Keratinocyte (primary cell): ENCODE data around the gene CSMD2. TPM values are rescaled to one million over a fixed set of nuclear protein-coding genes. Genes with fewer than 3 reads are reported as not detected.

Experiments used
- DNase-seq: peaks from one replicate; pipeline ENCODE4 v3.0.0-alpha.2; 2011; ENCODE audit warnings: low read depth, missing footprints, low spot score
- FAIRE-seq: peaks from 2 replicates; lab custom pipeline; 2011; peaks lifted over from hg19 to GRCh38; lab: Jason Lieb, UNC
- H2AFZ ChIP-seq: 2 replicates; pipeline ENCODE4 v1.6.0; 2012; ENCODE audit warnings: low read length, control low read depth, inconsistent platforms; ENCODE audit not compliant: control insufficient read depth
- H3K27ac ChIP-seq: 2 replicates; pipeline ENCODE4 v1.5.1; 2011; ENCODE audit warnings: low read length; ENCODE audit not compliant: control insufficient read depth, insufficient read depth
- H3K27me3 ChIP-seq: 3 replicates; pipeline ENCODE4 v1.6.0; 2011; ENCODE audit warnings: low read length; ENCODE audit not compliant: control insufficient read depth, insufficient read depth; ENCODE audit errors: extremely low read depth
- H3K36me3 ChIP-seq, 2 experiments: 2 replicates in 1 of 2; 3 replicates in 1 of 2; pipeline ENCODE4 v1.5.1; 2011; ENCODE audit warnings: low read length in 2 of 2, mild to moderate bottlenecking in 1 of 2; ENCODE audit not compliant: control insufficient read depth in 2 of 2, insufficient read depth in 2 of 2; ENCODE audit errors: extremely low read depth in 1 of 2
- H3K4me1 ChIP-seq: 3 replicates; pipeline ENCODE4 v1.5.1; 2011; ENCODE audit warnings: low read length; ENCODE audit not compliant: control insufficient read depth, insufficient read depth; ENCODE audit errors: extremely low read depth
- H3K4me2 ChIP-seq: 3 replicates; pipeline ENCODE4 v1.6.0; 2011; ENCODE audit warnings: low read depth, low read length; ENCODE audit not compliant: control insufficient read depth, insufficient read depth; ENCODE audit errors: extremely low read depth
- H3K4me3 ChIP-seq, 3 experiments: fragments of 200-600 bp in 1 of 3; sonication (generic) in 1 of 3; 2 replicates in 2 of 3; 3 replicates in 1 of 3; pipeline ENCODE4 v1.5.1; 2011 to 2016; ENCODE audit warnings: low read length in 3 of 3, mild to moderate bottlenecking in 3 of 3, control low read depth in 2 of 3, inconsistent platforms in 1 of 3, low read depth in 1 of 3, mixed read lengths in 1 of 3, mixed run types in 1 of 3, moderate library complexity in 1 of 3; ENCODE audit not compliant: control insufficient read depth in 2 of 3, insufficient read depth in 2 of 3; ENCODE audit errors: extremely low read depth in 1 of 3
- H3K79me2 ChIP-seq: 2 replicates; pipeline ENCODE4 v1.6.0; 2012; ENCODE audit warnings: low read length; ENCODE audit not compliant: control insufficient read depth, insufficient read depth
- H3K9ac ChIP-seq: 3 replicates; pipeline ENCODE4 v1.6.0; 2011; ENCODE audit warnings: low read length; ENCODE audit not compliant: control insufficient read depth, insufficient read depth; ENCODE audit errors: extremely low read depth
- H3K9me1 ChIP-seq: 3 replicates; pipeline ENCODE4 v1.6.0; 2011; ENCODE audit warnings: low read length; ENCODE audit not compliant: control insufficient read depth, insufficient read depth; ENCODE audit errors: extremely low read depth
- H3K9me3 ChIP-seq: 2 replicates; pipeline ENCODE4 v1.5.1; 2012; ENCODE audit warnings: low read depth, low read length; ENCODE audit not compliant: control insufficient read depth
- H4K20me1 ChIP-seq: 3 replicates; pipeline ENCODE4 v1.6.0; 2011; ENCODE audit warnings: low read length; ENCODE audit not compliant: control insufficient read depth, insufficient read depth; ENCODE audit errors: extremely low read depth
- EZH2 ChIP-seq: IDR thresholded peaks from one replicate; pipeline ENCODE4 v1.6.1; 2012; ENCODE audit warnings: inconsistent platforms, mild to moderate bottlenecking, low read length, moderate library complexity
- dilution Hi-C: fragments of 300-500 bp; cut with MboI; formaldehyde crosslinking; loops from one replicate; pipeline ENCODE4 v1.7.0; 2020; ENCODE audit warnings: low sequenced_read_pairs; ENCODE audit not compliant: extremely low pct_ligation_motif_present
- polyA plus RNA-seq, 5 experiments: library from polyadenylated mRNA; depleted of rRNA in 3 of 5; stranded (reverse) in 3 of 5; stranded (forward) in 1 of 5; unstranded in 1 of 5; fragments of >200 nt; gene quantifications; 1 replicate in 1 of 5; 2 replicates in 3 of 5; 3 replicates in 1 of 5; pipeline versions ENCODE4 v1.2.1 to v1.2.3, GENCODE V29; 2011 to 2012; ENCODE audit warnings: missing spikeins in 2 of 5, low read depth in 1 of 5, low replicate concordance in 1 of 5
- TF ChIP-seq, protein P1 (sequence below), 3 experiments: IDR thresholded peaks in 1 of 3; conservative IDR thresholded peaks in 1 of 3; optimal IDR thresholded peaks in 1 of 3; 2 replicates in 2 of 3; 3 replicates in 1 of 3; pipeline versions ENCODE3 to v1.5.1; 2011; ENCODE audit warnings: low read length in 3 of 3, mild to moderate bottlenecking in 3 of 3, moderate library complexity in 2 of 3, control low read depth in 1 of 3, inconsistent platforms in 1 of 3; ENCODE audit not compliant: insufficient read depth in 2 of 3; ENCODE audit errors: extremely low read depth in 1 of 3

Gene CSMD2
- polyA plus RNA-seq, 1 donor (not counting 4 experiments of a cell fraction or from before 2014, with no cell fraction given): 2.0 TPM

DNA sequence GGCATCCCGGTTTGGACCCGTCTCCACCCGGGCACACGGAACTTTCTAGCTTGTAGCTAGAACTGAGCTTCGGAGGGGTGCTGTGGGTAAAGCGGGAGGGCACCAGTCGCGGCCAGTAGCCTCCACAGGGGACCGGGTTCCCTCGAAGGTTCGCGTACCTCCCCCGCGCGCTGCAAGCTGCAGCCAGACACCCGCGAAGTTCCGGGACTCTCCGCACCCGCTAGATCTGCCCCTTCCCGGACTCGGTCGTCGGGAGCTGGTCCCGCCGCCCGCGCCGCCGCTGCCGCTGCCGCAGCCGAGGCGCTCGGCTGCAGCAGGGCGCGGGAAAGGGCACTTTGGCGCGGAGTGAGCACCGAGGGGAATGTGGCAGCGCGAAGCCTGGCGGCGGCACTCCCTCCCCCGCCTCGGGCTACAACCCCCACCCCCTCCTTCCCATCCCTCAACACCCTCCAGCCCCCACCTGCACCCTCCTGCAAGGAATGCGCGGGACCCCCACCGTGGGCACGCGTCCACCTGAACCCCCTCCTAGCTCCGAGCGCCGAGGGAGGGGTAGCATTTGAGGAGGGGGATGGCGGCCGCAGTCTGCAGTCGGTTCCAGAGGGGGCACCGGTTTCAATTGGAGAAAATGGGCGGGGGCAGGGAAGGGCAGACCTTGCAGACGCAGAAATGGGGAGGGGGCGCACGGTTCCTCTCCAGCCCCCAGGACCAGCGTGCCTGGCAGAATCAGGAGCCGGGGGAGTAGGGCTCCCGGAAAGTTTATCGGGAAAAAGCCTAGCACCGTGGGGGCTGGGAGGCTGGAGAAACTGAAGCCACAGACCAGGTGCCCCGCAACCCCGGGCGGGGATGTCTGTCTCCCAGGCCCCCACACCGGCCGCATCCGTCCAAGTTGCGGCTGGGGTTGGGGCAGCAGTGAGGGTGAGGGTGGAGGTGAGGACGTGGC lies 968 bp downstream of the CSMD2 start:
- Histone ChIP-seq H3K27ac (no peak overlapping the region), H3K4me1 (peaks cover 20% of the 10 kb centered on the region), H3K27me3 (peaks cover 18% of the 10 kb centered on the region), H3K9me3 (no peaks in the 10 kb centered on the region), H3K36me3 (no peaks in the 10 kb centered on the region), H4K20me1 (no peaks in the 10 kb centered on the region), H2AFZ (peak overlapping the region; percentile 75), H3K79me2 (no peaks in the 10 kb centered on the region), H3K9me1 (no peaks in the 10 kb centered on the region), H3K4me3 (peak overlapping the region; percentile 52 to 80 (median 73)), H3K4me2 (peak overlapping the region; percentile 97), H3K9ac (peak overlapping the region; percentile 41)
- DNase-seq (no peak), FAIRE-seq (no peak)
- TF ChIP-seq, protein P1, sequence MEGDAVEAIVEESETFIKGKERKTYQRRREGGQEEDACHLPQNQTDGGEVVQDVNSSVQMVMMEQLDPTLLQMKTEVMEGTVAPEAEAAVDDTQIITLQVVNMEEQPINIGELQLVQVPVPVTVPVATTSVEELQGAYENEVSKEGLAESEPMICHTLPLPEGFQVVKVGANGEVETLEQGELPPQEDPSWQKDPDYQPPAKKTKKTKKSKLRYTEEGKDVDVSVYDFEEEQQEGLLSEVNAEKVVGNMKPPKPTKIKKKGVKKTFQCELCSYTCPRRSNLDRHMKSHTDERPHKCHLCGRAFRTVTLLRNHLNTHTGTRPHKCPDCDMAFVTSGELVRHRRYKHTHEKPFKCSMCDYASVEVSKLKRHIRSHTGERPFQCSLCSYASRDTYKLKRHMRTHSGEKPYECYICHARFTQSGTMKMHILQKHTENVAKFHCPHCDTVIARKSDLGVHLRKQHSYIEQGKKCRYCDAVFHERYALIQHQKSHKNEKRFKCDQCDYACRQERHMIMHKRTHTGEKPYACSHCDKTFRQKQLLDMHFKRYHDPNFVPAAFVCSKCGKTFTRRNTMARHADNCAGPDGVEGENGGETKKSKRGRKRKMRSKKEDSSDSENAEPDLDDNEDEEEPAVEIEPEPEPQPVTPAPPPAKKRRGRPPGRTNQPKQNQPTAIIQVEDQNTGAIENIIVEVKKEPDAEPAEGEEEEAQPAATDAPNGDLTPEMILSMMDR (optimal IDR thresholded peaks at IDR 0.05 in 1 of 3, IDR thresholded peaks at IDR 0.05 in 1 of 3, conservative IDR thresholded peaks at IDR 0.05 in 1 of 3; ENCODE audit: extremely low read depth in 1 of 3, insufficient read depth in 2 of 3, low read length in 3 of 3): no peak
- dilution Hi-C loops: no loop called here

DNA sequence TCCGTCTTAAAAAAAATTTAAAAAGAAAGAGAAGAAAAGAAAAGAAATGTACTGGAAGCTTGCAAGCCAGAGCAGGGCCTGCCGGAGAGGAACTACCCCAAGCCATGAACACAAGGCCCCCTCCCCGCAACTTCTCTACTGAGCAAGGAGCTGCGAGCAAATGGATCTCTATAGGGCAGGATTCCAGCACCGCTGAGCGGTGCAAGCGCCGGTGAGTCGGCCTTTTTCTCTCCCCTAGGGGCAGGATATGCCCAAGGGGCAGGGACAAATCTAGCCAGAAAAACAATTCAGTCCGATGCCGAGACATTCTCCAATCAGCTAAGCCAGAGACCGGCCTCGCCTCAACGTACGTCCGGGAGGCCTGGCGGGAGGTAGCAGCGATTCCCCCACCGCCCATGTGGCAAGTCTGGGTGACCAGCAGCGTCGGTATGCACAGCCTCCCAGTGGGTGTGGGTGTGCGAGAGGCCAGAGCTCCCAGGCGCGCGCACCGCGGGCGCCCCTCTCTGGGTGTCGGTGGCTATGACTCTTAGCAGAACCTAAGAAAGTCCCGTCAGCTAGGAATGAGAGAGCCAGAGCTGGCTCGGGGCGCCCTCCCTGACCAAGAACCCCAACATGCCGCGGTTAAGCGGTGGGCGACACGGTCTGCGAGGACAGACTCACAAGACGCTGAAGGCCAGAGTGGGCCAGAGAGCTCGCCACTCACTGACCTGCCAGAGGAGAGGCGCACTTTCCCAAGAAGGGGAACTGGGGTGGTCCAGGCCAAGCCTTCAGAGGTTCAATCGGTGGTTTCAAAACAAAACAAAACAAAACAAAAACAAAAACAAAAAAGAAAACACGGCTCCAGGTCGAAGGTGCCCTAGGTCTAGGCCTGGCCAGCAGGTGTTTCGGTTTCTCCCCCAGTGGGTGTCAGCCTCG lies 1.9 kb downstream of the CSMD2 start:
- Histone ChIP-seq H3K27ac (no peak overlapping the region), H3K4me3 (peak overlapping the region; percentile 52 to 80 (median 73)), H3K9ac (peak overlapping the region; percentile 41), H4K20me1 (no peaks in the 10 kb centered on the region), H3K4me2 (peak overlapping the region; percentile 97), H3K27me3 (peaks cover 18% of the 10 kb centered on the region), H3K9me1 (no peaks in the 10 kb centered on the region), H2AFZ (peak overlapping the region; percentile 75), H3K4me1 (peaks cover 20% of the 10 kb centered on the region), H3K9me3 (no peaks in the 10 kb centered on the region), H3K79me2 (no peaks in the 10 kb centered on the region), H3K36me3 (no peaks in the 10 kb centered on the region)
- dilution Hi-C loops: no loop called here
- DNase-seq (peak; percentile 63), FAIRE-seq (peak; percentile 81)
- no peak for TF ChIP-seq EZH2
- TF ChIP-seq, protein P1 (optimal IDR thresholded peaks at IDR 0.05 in 1 of 3, IDR thresholded peaks at IDR 0.05 in 1 of 3, conservative IDR thresholded peaks at IDR 0.05 in 1 of 3; ENCODE audit: extremely low read depth in 1 of 3, insufficient read depth in 2 of 3, low read length in 3 of 3): peak; percentile 81 to 97 (median 83)
